ENCODE measurements around the gene GPC3. TPM values are rescaled to one million over a fixed set of nuclear protein-coding genes. Genes with fewer than 3 reads are reported as not detected.

The GPC3 gene
- total and polyA plus RNA-seq, 4 experiments from 2014 or later, result 0.20 to 2.4 (median 0.22) TPM; not detected in 1

- CTCF ChIA-PET (ENCODE audit: partially characterized antibody), result interaction anchor here (0.9 to 1.1 kb wide), 2 partner anchors 77 to 81 kb away, joined by 3 to 4 read pairs; no protein-coding TSS in a partner anchor
- intact Hi-C loops (cut with micrococcal nuclease), result loop anchor here (2.0 kb wide), 1 partner anchor 79 kb away; no protein-coding TSS in a partner anchor
- Histone ChIP-seq H3K27me3 (ENCODE audit: insufficient read depth, low read length) (no peaks in the 10 kb centered on the region), H3K27ac (ENCODE audit: low read depth, low read length) (no peak overlapping the region), H3K4me1 (ENCODE audit: insufficient read depth, low read length) (no peaks in the 10 kb centered on the region), H3K9me3 (ENCODE audit: control insufficient read depth in 1 of 2, low read length in 2 of 2) (no peaks in the 10 kb centered on the region), H3K4me3 (ENCODE audit: low read length in 2 of 2) (no peak overlapping the region), H3K36me3 (ENCODE audit: insufficient read depth, low read length) (no peaks in the 10 kb centered on the region)
- Mint-ChIP-seq H3K9me3 (peaks cover 0 to 3% (median 0%) of the 10 kb centered on the region in 8 donors), H3K4me3 (no peak overlapping the region), H3K36me3 (no peaks in the 10 kb centered on the region), H3K27ac (no peak overlapping the region), H3K27me3 (peaks cover 2% of the 10 kb centered on the region in 2 donors), H3K4me1 (no peaks in the 10 kb centered on the region)
- POLR2A ChIA-PET (ENCODE audit: partially characterized antibody), result no interaction called here
- no peak for DNase-seq
Measured at GRCh38 chrX:133697656-133698055, 287.7 kb downstream of the GPC3 start.

DNA sequence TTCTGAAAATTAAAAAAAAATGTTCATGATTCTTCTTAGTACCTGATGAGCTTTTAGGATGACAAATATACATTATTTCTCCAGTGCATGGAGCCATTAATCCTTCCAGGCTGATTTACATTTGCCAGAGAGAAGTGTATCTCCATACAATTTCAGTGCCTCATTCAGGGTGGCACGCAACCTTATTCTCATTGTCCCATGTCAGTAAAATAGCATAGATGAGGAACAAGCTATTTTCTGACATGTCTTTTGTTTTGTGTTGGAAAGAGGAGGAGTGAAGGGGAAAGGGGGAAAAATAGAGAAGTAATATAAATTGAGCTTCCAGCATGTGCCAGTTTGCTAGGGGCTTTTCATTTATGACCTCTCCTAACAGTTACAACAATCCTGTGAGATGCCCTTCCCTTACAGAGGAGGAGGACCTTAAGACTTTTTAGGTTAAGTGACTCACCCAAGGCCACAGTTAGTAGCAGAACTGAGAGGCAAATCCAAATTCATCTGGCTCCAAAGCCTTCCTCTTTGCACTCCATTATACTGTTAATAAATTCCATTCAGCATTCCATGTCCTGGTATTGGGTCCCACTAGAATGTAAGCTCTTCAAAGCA, 295.3 kb downstream of the GPC3 start:
- Histone ChIP-seq H3K27me3 (ENCODE audit: insufficient read depth, low read length) (no peaks in the 10 kb centered on the region), H3K27ac (ENCODE audit: low read depth, low read length) (no peak overlapping the region), H3K4me3 (ENCODE audit: low read length in 2 of 2) (no peak overlapping the region), H3K36me3 (ENCODE audit: insufficient read depth, low read length) (no peaks in the 10 kb centered on the region), H3K4me1 (ENCODE audit: insufficient read depth, low read length) (no peaks in the 10 kb centered on the region), H3K9me3 (ENCODE audit: control insufficient read depth in 1 of 2, low read length in 2 of 2) (no peaks in the 10 kb centered on the region)
- Mint-ChIP-seq H3K27me3 (no peaks in the 10 kb centered on the region), H3K4me3 (peak overlapping the region in 1 of 8 donors; percentile 41), H3K36me3 (no peaks in the 10 kb centered on the region), H3K27ac (no peak overlapping the region), H3K4me1 (no peaks in the 10 kb centered on the region), H3K9me3 (no peaks in the 10 kb centered on the region)
- ChIA-PET POLR2A (ENCODE audit: partially characterized antibody) (no interaction called here), CTCF (ENCODE audit: partially characterized antibody) (no interaction called here)
- no peak for DNase-seq
- intact Hi-C loops (cut with micrococcal nuclease), result no loop called here

DNA sequence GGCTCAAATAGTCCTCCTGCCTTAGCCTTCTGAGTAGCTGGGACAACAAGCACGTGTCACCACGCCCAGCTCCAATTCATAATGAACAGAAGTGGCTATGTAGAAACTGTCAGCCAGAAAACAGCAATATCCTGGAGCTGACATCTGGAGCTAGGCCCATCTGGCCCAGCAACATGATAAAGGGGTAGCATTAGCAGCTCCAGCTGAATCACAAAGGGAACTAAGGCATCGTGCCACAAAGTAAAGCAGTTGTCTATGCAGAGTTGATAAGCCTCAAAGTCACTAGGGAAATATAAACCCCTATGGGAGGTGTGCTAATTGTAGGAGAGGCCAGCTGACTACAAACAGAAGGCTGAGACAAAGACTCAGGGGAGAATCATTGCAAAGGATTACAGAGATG, 299.6 kb downstream of the GPC3 start:
- H3K4me3 Mint-ChIP-seq, result no peak overlapping the region
- intact Hi-C loops (cut with micrococcal nuclease), result no loop called here
- Histone ChIP-seq H3K27ac (ENCODE audit: low read depth, low read length) (no peak overlapping the region), H3K9me3 (ENCODE audit: control insufficient read depth in 1 of 2, low read length in 2 of 2) (no peaks in the 10 kb centered on the region), H3K4me3 (ENCODE audit: low read length in 2 of 2) (no peak overlapping the region), H3K4me1 (ENCODE audit: insufficient read depth, low read length) (no peaks in the 10 kb centered on the region), H3K36me3 (ENCODE audit: insufficient read depth, low read length) (no peaks in the 10 kb centered on the region), H3K27me3 (ENCODE audit: insufficient read depth, low read length) (no peaks in the 10 kb centered on the region)
- ChIA-PET CTCF (ENCODE audit: partially characterized antibody) (no interaction called here), POLR2A (ENCODE audit: partially characterized antibody) (no interaction called here)
- DNase-seq, result no peak
- no peaks in the 10 kb centered on the region for H3K27me3 Mint-ChIP-seq
- no peaks in the 10 kb centered on the region for H3K9me3 Mint-ChIP-seq
- no peak overlapping the region for H3K27ac Mint-ChIP-seq
- H3K4me1 Mint-ChIP-seq, result no peaks in the 10 kb centered on the region
- no peaks in the 10 kb centered on the region for H3K36me3 Mint-ChIP-seq

- no peak for DNase-seq
- ChIA-PET CTCF (ENCODE audit: partially characterized antibody) (no interaction called here), POLR2A (ENCODE audit: partially characterized antibody) (no interaction called here)
- no peaks in the 10 kb centered on the region for H3K9me3 ChIP-seq (ENCODE audit: control insufficient read depth in 1 of 2, low read length in 2 of 2)
- H3K27ac ChIP-seq (ENCODE audit: low read depth, low read length), result no peak overlapping the region
- Mint-ChIP-seq H3K4me1 (no peaks in the 10 kb centered on the region), H3K27me3 (no peaks in the 10 kb centered on the region), H3K36me3 (no peaks in the 10 kb centered on the region), H3K4me3 (no peak overlapping the region), H3K9me3 (no peaks in the 10 kb centered on the region), H3K27ac (no peak overlapping the region)
- no peaks in the 10 kb centered on the region for H3K27me3 ChIP-seq (ENCODE audit: insufficient read depth, low read length)
- H3K36me3 ChIP-seq (ENCODE audit: insufficient read depth, low read length), result no peaks in the 10 kb centered on the region
- no peaks in the 10 kb centered on the region for H3K4me1 ChIP-seq (ENCODE audit: insufficient read depth, low read length)
- no peak overlapping the region for H3K4me3 ChIP-seq (ENCODE audit: low read length in 2 of 2)
- intact Hi-C loops (cut with micrococcal nuclease), result no loop called here
Measured at GRCh38 chrX:133681897-133682296, 303.5 kb downstream of the GPC3 start.

DNA sequence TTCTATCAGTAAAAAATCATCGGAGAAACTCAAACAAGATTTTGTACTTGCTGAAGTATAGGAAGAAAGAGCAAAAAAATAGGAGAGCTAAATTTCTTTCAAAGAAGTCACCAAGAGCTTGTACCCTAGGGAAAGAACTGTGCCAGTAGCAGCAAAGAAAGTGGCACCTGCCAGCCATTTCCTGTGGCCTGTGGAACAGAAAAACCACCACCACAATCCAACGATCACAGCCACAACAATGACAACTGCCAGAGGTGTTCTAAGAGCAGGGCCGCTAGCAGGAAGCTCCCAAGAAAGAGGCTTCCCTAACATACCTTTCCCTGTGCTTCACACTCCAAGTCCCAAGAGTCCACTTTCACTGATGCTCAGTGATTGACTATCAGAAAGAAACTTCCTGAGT, 304.0 kb downstream of the GPC3 start:
- no peaks in the 10 kb centered on the region for H3K27me3 Mint-ChIP-seq
- POLR2A ChIA-PET (ENCODE audit: partially characterized antibody), result no interaction called here
- H3K36me3 Mint-ChIP-seq, result no peaks in the 10 kb centered on the region
- H3K9me3 Mint-ChIP-seq, result no peaks in the 10 kb centered on the region
- no peak for DNase-seq
- no peaks in the 10 kb centered on the region for H3K36me3 ChIP-seq (ENCODE audit: insufficient read depth, low read length)
- no peak overlapping the region for H3K4me3 ChIP-seq (ENCODE audit: low read length in 2 of 2)
- no peaks in the 10 kb centered on the region for H3K4me1 ChIP-seq (ENCODE audit: insufficient read depth, low read length)
- CTCF ChIA-PET (ENCODE audit: partially characterized antibody), result no interaction called here
- no peak overlapping the region for H3K4me3 Mint-ChIP-seq
- no peaks in the 10 kb centered on the region for H3K27me3 ChIP-seq (ENCODE audit: insufficient read depth, low read length)
- no peaks in the 10 kb centered on the region for H3K4me1 Mint-ChIP-seq
- H3K27ac Mint-ChIP-seq, result no peak overlapping the region
- no peak overlapping the region for H3K27ac ChIP-seq (ENCODE audit: low read depth, low read length)
- H3K9me3 ChIP-seq (ENCODE audit: control insufficient read depth in 1 of 2, low read length in 2 of 2), result no peaks in the 10 kb centered on the region
- intact Hi-C loops (cut with micrococcal nuclease), result no loop called here

- Histone ChIP-seq H3K27me3 (ENCODE audit: insufficient read depth, low read length) (no peaks in the 10 kb centered on the region), H3K4me1 (ENCODE audit: insufficient read depth, low read length) (no peaks in the 10 kb centered on the region), H3K27ac (ENCODE audit: low read depth, low read length) (no peak overlapping the region), H3K4me3 (ENCODE audit: low read length in 2 of 2) (no peak overlapping the region), H3K9me3 (ENCODE audit: control insufficient read depth in 1 of 2, low read length in 2 of 2) (no peaks in the 10 kb centered on the region), H3K36me3 (ENCODE audit: insufficient read depth, low read length) (no peaks in the 10 kb centered on the region)
- intact Hi-C loops (cut with micrococcal nuclease), result no loop called here
- H3K4me3 Mint-ChIP-seq, result no peak overlapping the region
- H3K9me3 Mint-ChIP-seq, result no peaks in the 10 kb centered on the region
- H3K36me3 Mint-ChIP-seq, result no peaks in the 10 kb centered on the region
- ChIA-PET POLR2A (ENCODE audit: partially characterized antibody) (no interaction called here), CTCF (ENCODE audit: partially characterized antibody) (no interaction called here)
- H3K4me1 Mint-ChIP-seq, result no peaks in the 10 kb centered on the region
- no peak for DNase-seq
- H3K27me3 Mint-ChIP-seq, result no peaks in the 10 kb centered on the region
- H3K27ac Mint-ChIP-seq, result no peak overlapping the region
Measured at GRCh38 chrX:133677123-133678063, 308.0 kb downstream of the GPC3 start.

DNA sequence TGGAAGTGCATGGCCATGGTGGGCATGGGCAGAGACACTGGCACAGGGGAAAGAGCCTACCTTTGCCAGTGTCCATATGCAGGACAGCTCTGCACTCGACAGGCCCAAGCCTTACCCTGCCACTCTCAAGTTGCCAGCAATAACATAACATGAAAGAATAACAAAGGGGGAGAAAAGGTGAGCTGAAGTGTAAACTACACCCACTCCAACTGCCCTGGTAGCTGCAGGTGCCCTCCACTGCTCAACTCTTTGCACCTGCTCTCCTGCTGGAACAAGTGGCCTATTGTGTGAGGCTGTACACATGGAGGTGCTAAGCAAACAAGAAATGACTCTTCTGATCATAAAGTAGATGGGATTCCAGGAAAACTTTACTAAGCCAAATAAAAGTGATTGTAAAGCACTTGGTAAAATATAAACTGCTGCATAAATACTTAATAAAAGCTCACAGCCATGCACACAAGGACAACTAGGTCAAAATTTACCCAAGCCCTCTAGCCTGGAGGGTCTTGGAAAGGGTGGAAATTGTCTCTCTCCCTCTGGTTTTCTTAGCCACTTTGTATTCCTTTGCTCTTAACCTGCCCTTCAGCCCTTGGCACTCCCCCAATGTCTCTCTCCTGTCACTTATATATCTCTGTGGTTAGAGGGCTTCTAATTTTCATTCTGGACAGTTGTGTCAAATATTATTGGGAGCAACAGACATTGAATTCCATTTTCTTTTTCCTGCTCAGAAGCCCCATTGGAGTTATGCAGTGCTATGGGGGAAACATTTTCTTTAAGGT, 308.9 kb downstream of the GPC3 start:
- H3K27me3 ChIP-seq (ENCODE audit: insufficient read depth, low read length), result no peaks in the 10 kb centered on the region
- H3K27me3 Mint-ChIP-seq, result no peaks in the 10 kb centered on the region
- POLR2A ChIA-PET (ENCODE audit: partially characterized antibody), result no interaction called here
- H3K9me3 ChIP-seq (ENCODE audit: control insufficient read depth in 1 of 2, low read length in 2 of 2), result no peaks in the 10 kb centered on the region
- H3K4me3 ChIP-seq (ENCODE audit: low read length in 2 of 2), result no peak overlapping the region
- intact Hi-C loops (cut with micrococcal nuclease), result no loop called here
- DNase-seq, result no peak
- no peaks in the 10 kb centered on the region for H3K4me1 Mint-ChIP-seq
- CTCF ChIA-PET (ENCODE audit: partially characterized antibody), result no interaction called here
- H3K27ac ChIP-seq (ENCODE audit: low read depth, low read length), result no peak overlapping the region
- H3K4me3 Mint-ChIP-seq, result no peak overlapping the region
- no peak overlapping the region for H3K27ac Mint-ChIP-seq
- H3K9me3 Mint-ChIP-seq, result no peaks in the 10 kb centered on the region
- H3K4me1 ChIP-seq (ENCODE audit: insufficient read depth, low read length), result no peaks in the 10 kb centered on the region
- H3K36me3 ChIP-seq (ENCODE audit: insufficient read depth, low read length), result no peaks in the 10 kb centered on the region
- no peaks in the 10 kb centered on the region for H3K36me3 Mint-ChIP-seq

All from CD4-positive, alpha-beta memory T cell (primary cell).